HG02981 (cell line): Measurements from ENCODE around the gene ACVR1B.

Experiments used
- ATAC-seq: cut with Tn5 transposase; IDR thresholded peaks from one replicate; pipeline ENCODE4 v1.9.1; 2021; ENCODE audit warnings: mild to moderate bottlenecking, moderate library complexity; ENCODE audit not compliant: unreplicated experiment

ACVR1B gene

DNA sequence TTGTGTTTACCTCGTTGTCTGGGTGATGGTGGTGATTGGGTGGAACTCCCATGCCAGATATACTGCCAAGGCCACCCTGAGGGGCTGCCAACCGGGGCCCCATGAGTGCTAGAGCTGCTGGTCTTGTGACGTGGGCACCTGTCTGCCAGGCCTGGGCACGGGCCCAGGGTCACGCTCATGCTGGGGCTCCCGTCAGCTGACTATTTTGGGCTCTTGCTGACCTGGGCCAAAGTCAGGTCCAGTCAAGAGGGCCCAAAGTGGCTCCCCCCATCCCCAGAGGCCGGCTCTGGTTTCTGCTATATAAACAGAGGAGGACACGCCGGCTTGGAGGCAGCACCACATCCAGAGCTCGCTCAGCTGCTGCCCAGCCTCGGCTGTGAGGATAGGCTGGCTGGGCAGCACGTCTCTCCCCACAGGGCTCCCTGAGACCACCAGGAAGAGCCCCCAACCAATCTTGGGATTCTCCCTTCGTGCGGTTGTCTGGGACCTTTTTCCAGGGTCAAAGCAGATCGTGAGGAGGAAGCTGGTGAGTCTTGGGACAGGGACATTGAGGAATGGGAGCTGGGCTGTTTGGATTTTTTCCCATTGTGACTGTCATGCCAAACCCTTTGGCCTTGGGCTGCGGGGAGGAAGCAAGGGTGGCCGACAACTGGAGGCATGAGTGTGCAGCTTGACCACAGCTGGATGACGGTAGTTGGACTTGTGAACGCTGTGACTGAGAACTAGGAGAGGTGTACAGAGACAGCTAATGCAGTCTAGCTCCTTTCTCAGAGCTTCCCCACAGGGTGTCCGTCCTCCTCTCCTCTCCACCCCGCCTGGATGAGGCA, 92.1 kb downstream of the ACVR1B start:
- ATAC-seq = no peak

DNA sequence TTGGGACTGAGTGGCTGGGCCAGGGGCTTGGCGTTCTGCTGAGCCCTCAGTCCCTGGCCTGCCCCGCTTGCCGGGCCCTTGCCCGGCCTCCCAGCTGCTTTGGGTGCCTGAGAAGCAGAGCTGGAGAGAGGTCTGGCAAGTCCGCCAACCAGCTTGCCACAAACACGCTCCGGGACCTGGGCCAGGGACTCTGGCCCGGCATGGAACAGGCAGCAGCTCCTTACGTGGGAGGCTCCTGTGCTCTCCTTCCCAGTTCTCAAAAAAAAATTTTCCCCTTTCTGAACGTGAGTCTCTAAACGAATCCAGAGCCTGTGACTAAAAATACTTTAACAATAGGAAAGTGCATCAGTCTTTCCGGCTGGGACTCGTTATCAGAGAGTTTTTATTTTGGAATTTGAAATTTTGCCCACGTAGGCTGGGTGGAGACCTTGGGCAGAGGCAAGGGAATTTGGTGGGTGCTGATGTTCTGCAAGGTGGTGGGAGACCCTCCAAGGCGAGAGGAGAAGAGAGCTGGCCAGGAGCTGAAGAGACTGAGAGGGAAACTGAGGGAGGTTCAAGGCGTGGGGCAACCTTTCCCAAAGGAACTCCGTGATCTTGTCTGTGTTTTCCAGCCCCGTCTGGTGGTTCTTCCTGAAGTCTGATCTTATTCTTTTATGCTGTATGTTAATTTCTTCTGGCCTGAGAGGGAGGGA, 92.9 kb downstream of the ACVR1B start:
- ATAC-seq = no peak

DNA sequence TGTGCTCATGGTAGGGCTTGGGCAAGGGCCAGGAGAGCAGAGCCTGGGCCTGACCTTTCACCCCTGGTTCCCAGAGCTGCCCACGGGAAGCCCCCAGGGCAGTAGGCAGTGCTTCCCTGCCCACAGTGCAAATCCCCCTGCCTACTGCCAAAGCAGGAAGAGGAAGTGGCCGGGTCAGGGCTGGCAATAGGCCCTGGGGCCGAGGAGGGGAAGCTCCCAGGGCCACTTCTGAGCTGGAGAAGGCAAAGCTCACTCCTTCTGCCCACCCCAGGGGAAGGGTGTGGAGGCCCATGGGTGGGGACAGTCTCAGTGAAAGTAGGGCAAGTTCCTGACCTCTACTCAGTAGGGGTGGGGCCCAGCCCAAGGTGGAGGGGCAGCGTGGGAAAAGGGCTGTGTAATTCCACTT, 94.3 kb downstream of the ACVR1B start:
- no peak for ATAC-seq
